ENCODE measurements around the gene UBXN11.

DNA sequence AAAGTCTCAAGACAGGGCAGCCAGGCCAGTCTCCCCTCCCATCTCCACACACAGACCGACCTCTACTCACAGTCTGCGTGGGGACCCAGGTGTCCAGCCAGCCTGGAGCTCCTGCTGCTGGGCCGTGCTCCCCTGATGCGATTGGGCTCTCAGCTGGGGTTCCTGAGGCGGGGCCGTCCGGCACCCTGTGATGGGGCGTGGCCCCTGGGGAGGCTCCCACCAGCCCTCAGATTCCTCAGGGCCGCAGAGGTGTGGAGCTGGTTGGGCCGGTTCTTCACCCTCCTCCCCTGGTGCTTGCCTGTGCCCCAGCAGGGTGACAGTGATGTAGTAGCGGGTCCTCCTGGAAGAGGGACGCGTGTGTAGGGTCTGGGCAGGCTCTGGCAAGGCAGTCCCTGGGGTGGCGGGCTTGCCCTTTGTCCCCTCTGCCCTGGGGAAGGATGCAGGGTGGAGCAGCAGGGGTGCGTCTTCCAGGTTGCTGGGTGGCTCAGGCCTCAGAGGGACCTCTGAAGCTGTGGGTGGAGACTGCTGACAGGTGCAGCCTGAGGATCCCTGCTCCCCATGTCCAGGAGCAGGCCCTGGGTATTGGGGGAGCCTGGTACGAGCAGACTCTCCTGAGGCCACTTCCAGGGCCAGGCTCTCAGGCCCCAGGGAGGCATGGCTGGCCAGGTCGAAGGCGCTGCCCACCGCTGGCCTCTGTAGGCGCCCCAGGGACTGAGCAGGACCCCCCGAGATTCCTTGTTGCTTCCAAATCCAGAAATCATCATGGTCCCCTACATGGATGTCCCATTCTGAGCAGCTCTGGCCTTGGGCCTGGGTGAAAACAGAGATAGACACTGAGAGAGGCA lies 47.8 kb upstream of the UBXN11 start, which contains the start of gene CRYBG2:
- TF ChIP-seq SIN3A (IDR thresholded peaks at IDR 0.05; ENCODE audit: borderline replicate concordance, insufficient read depth, low read length), result no peak
- TF ChIP-seq POLR2AphosphoS5 (IDR thresholded peaks at IDR 0.05; ENCODE audit: low read depth, low read length), result no peak
- TF ChIP-seq, protein P1, sequence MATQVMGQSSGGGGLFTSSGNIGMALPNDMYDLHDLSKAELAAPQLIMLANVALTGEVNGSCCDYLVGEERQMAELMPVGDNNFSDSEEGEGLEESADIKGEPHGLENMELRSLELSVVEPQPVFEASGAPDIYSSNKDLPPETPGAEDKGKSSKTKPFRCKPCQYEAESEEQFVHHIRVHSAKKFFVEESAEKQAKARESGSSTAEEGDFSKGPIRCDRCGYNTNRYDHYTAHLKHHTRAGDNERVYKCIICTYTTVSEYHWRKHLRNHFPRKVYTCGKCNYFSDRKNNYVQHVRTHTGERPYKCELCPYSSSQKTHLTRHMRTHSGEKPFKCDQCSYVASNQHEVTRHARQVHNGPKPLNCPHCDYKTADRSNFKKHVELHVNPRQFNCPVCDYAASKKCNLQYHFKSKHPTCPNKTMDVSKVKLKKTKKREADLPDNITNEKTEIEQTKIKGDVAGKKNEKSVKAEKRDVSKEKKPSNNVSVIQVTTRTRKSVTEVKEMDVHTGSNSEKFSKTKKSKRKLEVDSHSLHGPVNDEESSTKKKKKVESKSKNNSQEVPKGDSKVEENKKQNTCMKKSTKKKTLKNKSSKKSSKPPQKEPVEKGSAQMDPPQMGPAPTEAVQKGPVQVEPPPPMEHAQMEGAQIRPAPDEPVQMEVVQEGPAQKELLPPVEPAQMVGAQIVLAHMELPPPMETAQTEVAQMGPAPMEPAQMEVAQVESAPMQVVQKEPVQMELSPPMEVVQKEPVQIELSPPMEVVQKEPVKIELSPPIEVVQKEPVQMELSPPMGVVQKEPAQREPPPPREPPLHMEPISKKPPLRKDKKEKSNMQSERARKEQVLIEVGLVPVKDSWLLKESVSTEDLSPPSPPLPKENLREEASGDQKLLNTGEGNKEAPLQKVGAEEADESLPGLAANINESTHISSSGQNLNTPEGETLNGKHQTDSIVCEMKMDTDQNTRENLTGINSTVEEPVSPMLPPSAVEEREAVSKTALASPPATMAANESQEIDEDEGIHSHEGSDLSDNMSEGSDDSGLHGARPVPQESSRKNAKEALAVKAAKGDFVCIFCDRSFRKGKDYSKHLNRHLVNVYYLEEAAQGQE (IDR thresholded peaks at IDR 0.05; ENCODE audit: insufficient read depth in 1 of 2, low read depth in 2 of 2, low read length in 2 of 2), result no peak

Data from PFSK-1 (cell line).